Ureter (tissue), 1 donor: Measurements from ENCODE around the gene PSMB3. TPM values are rescaled to one million over a fixed set of nuclear protein-coding genes. Genes with fewer than 3 reads are reported as not detected.

Source experiments
- DNase-seq: peaks from one replicate; pipeline ENCODE4 v3.0.0-alpha.2; 2020; ENCODE audit warnings: low spot score
- total RNA-seq: library from RNA; stranded (reverse); gene quantifications from one replicate; pipeline ENCODE4 v1.2.4, GENCODE V29; 2023
- donor health status: DM: yes; HTN: yes; CAD: no.

Gene PSMB3
- total RNA-seq, result 156 TPM

DNA sequence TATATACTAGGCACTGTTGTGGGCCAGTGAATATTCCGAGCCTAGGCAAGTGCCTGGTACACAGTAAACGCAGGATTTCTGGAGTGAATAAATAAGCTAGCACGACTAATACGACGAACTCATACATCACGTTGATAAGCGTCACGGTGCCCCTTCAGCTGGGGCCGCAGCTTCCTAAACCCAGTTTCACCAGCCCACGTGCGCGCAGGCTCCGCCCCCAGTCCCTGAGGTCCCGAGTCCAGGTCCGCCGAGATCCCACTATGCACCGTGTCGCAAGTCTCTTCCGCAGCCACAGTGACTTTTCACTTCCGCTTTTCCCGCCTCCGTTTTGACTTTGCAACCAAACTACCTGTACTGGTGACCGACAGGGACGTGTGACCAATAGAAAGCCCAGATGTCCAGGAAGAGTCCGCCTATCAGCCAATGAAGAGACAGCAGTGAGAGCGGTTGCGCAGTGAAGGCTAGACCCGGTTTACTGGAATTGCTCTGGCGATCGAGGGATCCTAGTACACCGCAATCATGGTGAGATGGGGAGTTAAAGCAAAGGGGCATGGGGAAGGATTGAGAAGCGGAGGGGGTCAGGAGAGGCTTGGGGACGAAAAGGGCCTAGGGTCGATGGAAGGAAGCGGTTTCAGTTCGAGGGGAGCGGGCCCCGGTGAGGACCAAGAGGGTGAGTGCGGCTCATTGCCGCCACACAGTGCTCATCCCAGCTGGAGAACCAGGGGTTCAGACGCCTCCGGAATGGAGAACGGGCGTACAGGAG, at the start of gene PSMB3:
PSMB3 (plus strand) TSS at position 434 of the 763 bp plus-strand sequence; CDS start at position 520, 86 bp downstream.
- peak; percentile 99 for DNase-seq

DNA sequence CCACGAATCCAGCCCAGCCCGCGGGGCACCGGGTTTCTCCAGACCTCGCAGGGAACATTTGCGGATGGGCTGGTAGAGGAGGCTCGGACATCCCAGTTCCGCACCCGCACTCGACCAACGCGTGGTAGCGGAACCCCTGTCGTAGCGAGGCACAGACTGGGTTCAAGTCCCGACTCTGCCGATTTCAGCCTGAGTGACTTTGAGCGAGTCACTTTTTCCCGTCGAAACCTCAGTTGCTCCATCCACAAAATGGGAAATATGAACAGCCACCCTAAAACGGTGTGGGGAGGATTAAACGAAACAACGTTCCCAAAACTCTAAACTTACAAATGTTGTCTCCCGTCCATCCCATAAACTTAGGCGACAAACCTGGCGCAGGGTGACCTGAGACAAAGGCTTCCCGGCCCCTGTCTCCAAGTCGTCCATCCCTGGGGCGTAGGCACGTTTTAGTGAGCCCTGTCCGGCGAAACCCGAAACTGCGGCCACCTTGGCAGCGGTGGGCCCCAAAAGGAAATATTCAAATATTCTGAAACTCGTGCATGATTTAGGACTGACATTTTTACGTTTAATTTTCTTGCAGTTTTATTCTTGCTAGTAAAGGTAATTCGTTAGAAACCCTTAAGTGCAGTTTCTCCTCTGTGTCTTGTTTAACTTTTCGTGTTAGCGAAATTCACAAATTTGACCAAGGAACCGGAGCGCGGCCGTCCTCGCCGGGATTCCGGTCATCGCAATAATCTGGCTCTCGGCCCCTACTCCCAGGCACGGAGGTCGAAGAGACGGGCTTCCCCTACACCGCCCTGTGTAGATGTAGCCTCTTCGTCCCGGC, 49.4 kb upstream of the PSMB3 start:
- no peak for DNase-seq

DNA sequence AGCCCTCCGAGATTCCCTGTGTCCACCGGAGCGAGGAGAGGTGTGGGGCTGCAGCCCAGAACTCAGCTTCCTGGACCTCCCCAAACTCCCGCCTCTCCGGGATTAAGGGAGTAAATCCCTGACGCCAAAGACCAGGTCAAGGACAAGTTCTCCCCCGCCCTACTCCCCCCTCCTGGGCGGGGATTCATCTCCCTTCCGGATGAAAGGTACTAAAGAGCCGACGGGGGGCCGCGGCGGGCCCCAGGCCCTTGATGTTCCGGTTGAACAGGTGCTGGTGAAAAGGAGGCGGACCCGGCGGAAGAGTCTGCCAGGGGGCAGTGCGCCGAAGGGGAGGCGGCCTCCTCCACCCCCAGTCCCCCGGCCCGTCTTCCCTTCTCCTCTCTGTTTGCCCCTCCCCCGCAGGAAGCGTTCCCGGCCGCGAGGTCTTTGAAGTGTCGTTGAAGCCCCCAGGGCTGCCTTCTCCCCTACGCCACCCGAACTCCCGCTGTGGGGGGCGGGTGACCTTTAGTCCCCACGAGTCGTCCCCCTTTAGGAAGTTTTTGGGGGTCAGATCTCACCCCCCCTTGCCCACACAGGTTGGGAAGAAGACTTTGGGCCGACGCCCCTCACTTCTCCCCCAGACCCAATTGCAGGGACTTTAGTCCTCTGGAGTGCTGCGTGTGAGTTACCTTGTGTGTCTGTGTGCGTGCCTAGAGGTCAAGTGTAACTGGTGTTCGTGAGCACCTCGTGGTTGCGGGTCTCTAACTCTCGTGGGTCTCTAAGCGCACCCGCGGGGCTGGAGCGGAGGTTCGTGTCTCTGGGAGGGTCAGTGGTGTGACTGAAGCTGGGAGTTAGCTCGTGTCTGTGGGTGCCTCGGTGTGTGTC, 48.6 kb upstream of the PSMB3 start:
- peak; percentile 92 for DNase-seq

DNA sequence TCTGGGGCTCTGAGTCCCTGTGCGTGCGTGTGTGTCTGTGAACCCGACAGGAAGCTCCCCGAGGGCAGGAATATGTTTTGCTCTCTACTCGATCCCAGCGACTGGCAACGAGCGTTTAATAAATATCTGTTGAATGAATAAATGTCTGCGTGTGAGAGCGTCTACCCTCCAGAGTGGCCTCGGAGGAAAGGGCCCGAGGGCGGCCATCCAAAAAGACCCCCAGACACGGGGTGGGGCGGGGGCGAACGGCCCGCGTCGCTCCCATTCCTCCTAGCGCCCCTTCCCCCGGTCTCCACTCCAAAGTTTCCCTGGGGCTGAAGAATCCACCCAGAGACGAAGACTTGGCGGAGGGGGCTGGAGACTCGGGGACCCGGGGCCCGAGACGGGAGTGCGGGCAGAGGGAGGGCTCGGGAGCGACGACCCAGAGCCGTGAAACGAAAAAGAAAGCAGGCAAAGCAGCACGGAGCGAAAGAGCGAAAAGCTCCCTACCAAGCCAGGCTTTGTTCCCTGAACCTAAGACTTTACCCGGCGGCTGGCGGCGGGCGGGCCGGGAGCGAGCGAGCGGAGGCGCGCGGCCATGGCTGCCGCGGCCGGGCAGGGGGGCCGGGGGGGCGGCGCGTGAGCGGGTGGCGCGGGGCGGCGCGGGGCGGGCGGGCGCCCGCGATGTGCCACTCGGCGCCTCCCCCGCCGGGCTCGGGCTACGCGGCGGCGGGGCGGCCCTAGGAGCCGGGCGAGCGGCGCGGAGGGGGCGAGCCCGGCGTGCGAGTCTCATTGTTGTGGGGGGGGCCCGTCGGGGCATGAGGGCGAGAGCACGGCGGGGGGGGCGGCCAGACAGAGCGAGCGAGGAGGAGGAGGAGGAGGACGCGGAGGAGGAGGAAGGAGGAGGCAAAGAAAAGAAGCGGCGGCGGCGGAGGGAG, 47.7 kb upstream of the PSMB3 start, which contains the start of gene MLLT6:
MLLT6 (plus strand) TSS at position 668 of the 917 bp plus-strand sequence. CDS start 360 bp downstream, outside the sequence.
- peak; percentile 85 for DNase-seq

DNA sequence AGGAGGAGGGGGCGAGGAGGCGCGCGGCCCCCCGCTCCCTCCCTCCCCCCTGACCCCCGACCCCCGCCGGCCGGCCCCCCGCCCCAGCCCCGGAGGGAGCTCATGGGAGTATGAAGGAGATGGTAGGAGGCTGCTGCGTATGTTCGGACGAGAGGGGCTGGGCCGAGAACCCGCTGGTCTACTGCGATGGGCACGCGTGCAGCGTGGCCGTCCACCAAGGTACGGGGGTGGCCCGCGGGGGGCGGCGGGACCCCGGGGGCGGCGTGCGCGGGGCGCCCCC, 47.1 kb upstream of the PSMB3 start:
- no peak for DNase-seq

DNA sequence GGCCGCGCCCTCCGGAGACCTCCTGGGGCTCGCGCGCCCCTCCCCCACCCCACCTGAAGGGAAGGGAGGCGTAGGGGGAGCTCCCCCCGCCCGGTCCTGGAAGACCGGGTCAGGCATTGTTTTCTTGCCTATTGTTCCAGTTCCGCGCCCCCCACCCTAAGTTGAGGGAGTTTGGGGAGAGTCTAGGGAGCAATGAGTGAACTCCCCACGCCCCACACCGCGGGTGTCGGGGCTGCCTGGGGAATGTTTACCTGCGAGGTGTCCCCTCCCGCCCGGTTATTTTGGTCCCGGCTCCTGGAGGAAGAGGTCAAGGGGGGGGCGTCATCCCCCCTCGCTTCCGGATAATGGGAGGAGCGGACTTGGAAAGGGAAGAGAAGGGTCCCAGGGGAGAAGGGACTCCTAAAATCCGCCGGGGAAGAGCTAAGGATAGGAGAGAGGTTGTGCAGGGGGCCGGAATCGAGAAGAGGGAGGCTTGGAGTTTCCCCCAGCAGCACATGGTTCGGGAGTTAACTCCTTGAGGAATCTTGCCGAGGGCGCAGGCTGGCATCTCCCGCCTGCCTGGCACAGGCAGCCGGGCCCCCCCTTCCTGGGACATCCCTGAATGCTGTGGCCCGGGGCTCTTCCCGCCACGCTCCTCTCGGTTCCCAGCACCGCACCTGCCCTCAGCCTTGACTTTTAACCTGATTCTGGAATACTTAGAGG, 46.6 kb upstream of the PSMB3 start:
- peak; percentile 71 for DNase-seq

DNA sequence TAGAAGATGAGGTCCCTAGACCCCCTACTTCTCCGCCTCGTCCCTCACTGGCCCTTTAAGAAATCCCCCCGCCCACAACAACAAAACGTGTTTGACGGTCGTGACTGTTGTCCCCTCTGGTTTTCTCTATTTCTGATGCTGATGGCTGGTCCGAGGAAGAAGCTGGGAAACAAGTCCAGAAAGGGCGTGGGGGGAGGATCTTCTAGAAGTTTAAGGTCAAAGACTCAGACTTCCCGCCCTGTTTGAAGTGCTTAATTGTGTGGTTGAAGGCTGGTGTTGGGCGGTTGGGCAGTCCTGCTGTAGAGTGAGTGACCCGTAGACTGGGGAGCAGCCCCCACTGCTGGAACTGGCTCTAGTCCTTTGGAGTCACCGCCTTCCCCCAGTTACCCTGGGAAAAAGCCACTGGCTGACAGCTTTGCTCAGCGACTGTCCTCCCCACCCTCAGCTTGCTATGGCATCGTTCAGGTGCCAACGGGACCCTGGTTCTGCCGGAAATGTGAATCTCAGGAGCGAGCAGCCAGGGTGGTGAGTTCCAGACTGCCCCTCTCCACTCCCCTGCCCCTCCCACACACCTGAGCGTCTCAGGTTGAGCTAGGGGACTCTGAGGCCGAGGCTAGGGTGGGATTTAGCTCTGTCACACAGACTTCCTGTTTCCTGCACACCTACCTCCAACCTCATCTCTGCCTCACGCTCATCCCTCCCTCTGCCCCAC, 45.9 kb upstream of the PSMB3 start:
- no peak for DNase-seq

DNA sequence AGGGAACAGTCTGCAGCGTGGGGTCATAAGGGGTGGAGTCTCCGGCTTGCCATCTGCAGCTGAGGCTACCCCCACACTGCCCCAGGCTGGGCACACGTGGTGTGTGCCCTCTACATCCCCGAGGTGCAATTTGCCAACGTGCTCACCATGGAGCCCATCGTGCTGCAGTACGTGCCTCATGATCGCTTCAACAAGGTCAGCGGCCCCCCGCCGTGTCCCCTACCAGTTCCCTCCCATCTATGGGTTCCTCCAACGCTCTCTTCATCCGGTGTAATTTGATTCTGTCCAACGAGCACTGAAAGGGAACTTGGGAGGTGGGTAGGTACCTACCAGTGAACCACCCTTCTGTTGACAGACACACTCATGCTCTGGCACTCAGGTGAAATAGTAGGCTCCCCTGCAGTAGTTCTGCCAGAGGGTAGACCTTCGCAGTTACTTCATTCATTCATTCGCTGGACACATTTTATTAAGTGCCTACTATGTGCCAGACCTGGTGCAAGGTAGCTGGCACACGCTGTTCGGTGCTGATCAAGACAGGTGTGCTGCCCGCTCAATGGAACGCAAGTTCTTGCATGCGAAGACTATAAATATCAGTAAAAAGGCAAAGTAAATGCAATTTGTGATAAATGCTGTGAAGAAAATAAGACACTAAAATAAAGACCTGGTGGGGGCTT, 44.7 kb upstream of the PSMB3 start:
- no peak for DNase-seq

DNA sequence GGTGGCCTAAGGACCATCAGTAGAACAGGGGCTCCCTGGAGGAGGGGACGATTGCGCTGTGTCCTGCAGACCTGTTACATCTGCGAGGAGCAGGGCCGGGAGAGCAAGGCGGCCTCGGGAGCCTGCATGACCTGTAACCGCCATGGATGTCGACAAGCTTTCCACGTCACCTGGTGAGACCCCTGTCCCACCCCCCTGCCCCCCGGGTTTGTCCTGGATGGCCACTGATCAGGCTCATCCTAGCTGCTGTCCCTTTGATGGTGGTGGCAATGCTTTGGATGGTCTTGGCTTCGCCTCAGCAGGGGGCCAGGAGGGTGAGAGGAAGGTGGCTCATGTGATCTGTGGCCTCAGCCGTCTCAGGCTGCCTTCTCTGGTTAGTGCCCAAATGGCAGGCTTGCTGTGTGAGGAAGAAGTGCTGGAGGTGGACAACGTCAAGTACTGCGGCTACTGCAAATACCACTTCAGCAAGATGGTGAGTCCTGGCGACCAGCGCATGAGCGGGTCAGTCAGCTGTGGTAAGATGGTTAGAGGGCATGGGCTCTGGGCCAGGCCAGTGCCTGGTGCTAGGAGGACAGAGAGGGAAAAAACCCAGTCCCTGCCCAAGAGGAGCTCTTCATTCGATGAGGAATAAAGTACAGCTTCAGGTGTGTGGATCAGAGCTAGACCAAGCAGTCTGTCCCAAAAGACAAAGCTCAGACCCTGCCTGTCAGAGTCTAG, 43.3 kb upstream of the PSMB3 start:
- no peak for DNase-seq

DNA sequence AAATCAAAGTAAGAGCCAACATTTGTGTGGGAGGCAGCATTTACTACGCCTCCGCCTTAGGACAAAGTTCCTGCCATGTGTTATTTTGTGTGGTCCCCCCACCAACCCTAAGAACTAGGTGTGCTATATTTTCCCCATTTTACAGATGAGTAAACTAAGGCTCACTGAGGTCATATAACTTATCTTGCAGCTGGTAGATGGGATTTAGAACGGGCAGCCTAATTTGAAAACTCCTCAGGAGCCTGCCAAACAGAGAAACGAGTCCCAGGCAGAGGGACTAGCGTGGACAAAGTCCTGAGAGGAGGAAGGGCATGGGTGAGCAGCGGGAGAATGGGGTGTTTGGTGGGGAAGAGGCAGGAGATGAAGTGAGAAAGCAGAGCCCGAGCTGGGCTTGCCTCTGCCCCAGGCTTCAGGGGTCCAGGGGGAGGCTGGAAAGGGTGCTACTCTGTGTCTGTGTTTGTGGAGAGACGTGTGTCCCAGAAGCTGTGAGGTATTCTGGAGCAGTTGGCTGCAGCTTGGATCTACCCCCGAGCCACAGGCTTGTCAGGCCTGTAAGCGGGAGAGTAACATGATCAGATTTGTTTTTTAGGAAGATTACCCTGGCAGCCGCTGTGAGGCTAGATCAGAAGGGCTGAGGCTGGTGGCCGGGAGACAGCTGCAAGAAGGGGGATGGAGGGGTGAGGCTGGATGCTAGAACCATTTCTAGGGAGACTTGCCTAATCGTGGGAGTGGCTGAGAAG, 42.5 kb upstream of the PSMB3 start:
- no peak for DNase-seq

DNA sequence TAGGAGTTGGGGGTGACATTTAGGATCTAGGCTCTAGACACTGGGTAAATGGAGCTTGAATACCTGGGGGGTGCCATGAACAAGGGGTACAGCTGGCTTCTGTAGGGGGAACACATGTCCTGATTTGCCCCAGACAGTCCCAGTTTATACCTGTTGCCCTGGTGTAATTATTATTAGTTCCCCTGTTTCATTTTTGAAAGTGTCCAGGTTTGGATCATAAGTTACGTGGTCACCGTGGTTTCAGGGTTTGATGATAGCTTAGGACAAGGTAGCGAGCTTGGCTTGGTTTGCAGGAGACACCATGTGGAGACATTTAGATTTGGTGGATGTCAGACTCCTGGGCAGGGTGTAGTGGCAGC, 42.0 kb upstream of the PSMB3 start:
- DNase-seq, result no peak

DNA sequence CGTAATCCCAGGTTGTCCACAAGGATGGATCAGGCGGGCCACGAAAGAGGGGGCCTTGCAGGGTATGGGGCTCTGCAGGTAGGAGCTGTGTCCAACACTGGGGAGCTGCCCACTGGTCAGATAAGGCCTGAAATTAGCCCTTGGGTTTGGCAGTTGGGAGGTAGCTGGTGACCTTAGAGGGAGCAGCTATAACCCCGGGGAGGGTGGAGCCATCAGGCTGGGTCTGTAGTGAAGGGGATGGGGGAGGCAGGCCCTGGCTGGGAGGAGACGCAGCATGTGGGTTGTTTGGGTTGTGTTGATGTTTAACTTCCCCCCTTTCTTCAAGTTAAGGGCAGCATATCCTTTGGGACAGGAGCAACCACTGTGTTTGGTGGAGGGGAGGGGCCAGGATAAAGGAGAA, 41.6 kb upstream of the PSMB3 start:
- no peak for DNase-seq

DNA sequence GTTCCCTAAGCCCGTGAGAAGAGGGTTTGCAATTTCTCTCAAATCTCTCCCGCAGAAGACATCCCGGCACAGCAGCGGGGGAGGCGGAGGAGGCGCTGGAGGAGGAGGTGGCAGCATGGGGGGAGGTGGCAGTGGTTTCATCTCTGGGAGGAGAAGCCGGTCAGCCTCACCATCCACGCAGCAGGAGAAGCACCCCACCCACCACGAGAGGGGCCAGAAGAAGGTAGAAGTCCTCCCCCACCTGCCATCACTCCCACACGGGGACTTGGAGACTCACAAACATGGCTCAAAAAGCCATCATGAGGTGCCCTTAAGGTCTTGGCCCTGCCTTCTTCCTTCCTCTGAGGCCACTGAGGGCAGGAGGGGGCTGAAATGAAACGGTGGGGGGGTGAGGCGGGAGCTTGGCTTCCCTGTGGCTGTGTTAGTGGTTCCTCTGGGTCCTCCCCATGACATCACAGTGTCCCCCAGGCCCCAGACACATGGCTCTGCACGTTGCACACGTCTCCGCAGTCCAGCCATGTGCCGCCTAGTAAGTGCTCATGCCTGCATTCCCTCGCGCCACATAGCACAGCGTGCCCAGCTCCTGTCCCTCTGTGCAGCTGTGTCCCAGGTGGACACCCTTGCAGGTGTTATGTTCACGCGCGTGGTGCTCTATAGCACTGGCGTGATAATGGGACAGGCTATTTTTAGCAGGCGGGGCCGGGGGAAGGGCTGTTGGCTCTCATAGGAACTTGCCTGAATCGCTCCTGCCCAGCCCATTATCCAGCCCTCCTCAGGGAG, 40.6 kb upstream of the PSMB3 start:
- DNase-seq, result no peak

DNA sequence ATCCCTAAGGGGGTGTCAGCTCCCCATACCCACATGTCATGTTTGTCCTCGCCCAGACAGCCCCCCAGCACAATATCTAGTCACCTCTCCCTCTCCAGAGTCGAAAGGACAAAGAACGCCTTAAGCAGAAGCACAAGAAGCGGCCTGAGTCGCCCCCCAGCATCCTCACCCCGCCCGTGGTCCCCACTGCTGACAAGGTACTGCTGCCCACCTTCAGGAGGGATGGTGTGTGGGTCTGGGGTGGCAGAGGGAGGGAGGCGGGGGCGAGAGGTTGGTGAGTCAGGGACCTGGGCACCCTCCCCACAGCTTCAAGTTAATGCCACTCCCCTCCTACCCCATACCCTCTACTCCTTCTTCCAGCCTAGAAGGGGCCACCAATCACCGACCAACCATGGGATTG, 39.9 kb upstream of the PSMB3 start:
- DNase-seq, result no peak

DNA sequence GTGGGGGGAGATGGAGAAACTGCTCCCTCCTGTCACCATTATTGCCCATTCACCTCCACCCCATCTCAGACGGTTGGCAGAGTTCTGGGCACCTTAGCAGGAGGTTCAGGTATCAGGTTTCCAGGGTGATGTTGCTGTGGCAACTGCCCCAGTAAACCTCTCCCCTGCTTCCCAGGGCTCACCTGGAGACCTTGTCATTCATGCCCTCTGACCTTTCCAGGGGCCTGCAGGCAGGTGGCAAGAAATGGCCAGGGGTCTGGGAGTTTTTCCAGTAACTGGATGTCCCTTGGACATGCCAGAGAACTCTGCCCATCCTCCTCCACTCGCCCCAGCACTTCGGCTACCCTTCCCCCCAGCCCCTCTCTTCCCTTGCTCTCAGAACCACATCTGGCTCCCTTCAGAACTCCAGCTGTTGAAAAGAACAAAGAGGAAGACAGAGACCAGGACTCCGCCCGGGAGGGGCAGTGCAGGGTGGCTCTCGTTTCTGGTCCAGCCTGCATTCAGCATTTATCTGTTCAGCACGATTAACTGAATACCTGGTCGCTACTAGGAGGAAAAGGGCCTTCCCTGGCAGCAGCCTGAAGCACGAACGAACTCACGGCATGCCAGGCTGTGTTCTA, 39.0 kb upstream of the PSMB3 start:
- no peak for DNase-seq

DNA sequence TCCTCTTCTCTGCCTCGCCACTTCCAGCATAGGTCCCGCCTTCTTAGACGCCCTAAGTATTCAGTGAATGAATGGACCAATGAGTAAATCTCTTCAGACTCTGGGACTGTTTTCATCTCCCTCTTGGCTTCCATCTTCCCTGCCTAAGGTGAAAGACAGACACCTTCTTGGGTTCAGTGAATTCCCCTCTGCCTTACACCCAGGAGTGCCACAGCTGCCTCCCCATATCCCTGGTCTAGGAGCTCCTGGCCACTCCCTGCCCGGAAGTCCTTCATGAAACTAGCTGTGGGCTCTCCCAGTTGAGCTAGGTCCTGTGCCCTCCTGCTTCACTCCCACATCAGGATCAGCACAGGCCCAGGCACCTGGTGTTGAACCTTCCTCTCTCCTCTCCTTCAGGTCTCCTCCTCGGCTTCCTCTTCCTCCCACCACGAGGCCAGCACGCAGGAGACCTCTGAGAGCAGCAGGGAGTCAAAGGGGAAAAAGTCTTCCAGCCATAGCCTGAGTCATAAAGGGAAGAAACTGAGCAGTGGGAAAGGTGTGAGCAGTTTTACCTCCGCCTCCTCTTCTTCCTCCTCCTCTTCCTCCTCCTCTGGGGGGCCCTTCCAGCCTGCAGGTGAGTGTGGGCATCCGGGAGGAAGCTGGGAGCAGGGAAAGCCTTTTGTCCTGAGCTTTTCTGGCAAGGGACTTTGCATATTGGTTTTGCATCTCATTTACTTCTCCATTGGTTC, 37.2 kb upstream of the PSMB3 start:
- no peak for DNase-seq
